Psoas muscle (tissue), 8 donors: ENCODE results near the gene DMXL1. TPM values are rescaled to one million over a fixed set of nuclear protein-coding genes. Genes with fewer than 3 reads are reported as not detected.

ENCODE experiments used
- ATAC-seq, 4 donors: fragments of 200-7000 bp; cut with Tn5 transposase; one replicate each; pipeline ENCODE4 v1.9.1; 2020; ENCODE audit warnings: moderate library complexity in 3 of 4, mild to moderate bottlenecking in 2 of 4
- DNase-seq, 2 donors: peaks; one replicate each; pipeline ENCODE4 v3.0.0-alpha.2; 2020
- H3K27ac ChIP-seq: fragments of 200-600 bp; one replicate; pipeline ENCODE4 v1.8.0; 2022
- H3K27me3 ChIP-seq, 3 donors: fragments of 200-600 bp in 1 of 3; one replicate each; pipeline versions ENCODE4 v1.6.1 to v1.8.0; 2013 to 2022; ENCODE audit warnings: low read length in 2 of 3, mild to moderate bottlenecking in 2 of 3, moderate library complexity in 1 of 3; ENCODE audit not compliant: insufficient read depth in 3 of 3
- H3K36me3 ChIP-seq, 2 donors: fragments of 200-600 bp in 1 of 2; one replicate each; pipeline versions ENCODE4 v1.6.1 to v1.8.0; 2013 to 2022; ENCODE audit warnings: low read depth in 1 of 2, mild to moderate bottlenecking in 1 of 2, moderate library complexity in 1 of 2; ENCODE audit not compliant: insufficient read depth in 1 of 2
- H3K4me1 ChIP-seq: fragments of 200-600 bp; one replicate; pipeline ENCODE4 v1.8.0; 2022
- H3K4me3 ChIP-seq: fragments of 200-600 bp; one replicate; pipeline ENCODE4 v1.8.0; 2022; ENCODE audit warnings: mild to moderate bottlenecking
- H3K9me3 ChIP-seq: fragments of 200-600 bp; one replicate; pipeline ENCODE4 v1.8.0; 2022
- WGBS, 3 donors: extraction: QIAGEN DNeasy Blood & Tissue Kit; methylation state at CpG; one replicate each; pipeline versions ENCODE4 v1.1.6 to v1.1.7; 2013; 5-methylcytosine and 5-hydroxymethylcytosine counted together
- intact Hi-C, 2 donors: fragments of 100-400 bp; cut with DNase I; formaldehyde crosslinking; loops; one replicate each; pipeline versions ENCODE4 v1.11.0 to v1.14.2; 2022
- polyA plus RNA-seq, 3 donors: library from polyadenylated mRNA; stranded (reverse); fragments of 200-250 nt; gene quantifications; one replicate each; pipeline ENCODE4 v1.2.3, GENCODE V29; 2013
- total RNA-seq, 4 donors: library from RNA; stranded (reverse); fragmentation: NEBNext Ultra II Directional in 2 of 4; extraction: Animal tissue kit (Norgen Biotek cat#: 25700) in 2 of 4; gene quantifications; one replicate each; pipeline versions ENCODE4 v1.2.1 to v1.2.4, GENCODE V29; 2021 to 2023
- TF ChIP-seq, protein P1 (sequence below): fragments of 200-600 bp; IDR thresholded peaks from one replicate; pipeline ENCODE4 v1.8.0; 2022; ENCODE audit warnings: antibody characterized with exemption
- donor health status: healthy with polysubstance abuse.
- donor health status: DM: no; HTN: no; CAD: no; lungs with moderate emphysema.
- donor health status: Bipolar disorder and iron deficiency.
- donor health status: healthy.
- donor health status: DM: yes; HTN: yes; CAD: no.
- donor health status: DM: no; HTN: no; CAD: no.
- donor health status: DM: no; HTN: no; CAD: no.
- donor health status: DM: yes; HTN: yes; CAD: no.

The DMXL1 gene
- total and polyA plus RNA-seq, 7 donors, result 5.1 to 21.7 (median 15.7) TPM

DNA sequence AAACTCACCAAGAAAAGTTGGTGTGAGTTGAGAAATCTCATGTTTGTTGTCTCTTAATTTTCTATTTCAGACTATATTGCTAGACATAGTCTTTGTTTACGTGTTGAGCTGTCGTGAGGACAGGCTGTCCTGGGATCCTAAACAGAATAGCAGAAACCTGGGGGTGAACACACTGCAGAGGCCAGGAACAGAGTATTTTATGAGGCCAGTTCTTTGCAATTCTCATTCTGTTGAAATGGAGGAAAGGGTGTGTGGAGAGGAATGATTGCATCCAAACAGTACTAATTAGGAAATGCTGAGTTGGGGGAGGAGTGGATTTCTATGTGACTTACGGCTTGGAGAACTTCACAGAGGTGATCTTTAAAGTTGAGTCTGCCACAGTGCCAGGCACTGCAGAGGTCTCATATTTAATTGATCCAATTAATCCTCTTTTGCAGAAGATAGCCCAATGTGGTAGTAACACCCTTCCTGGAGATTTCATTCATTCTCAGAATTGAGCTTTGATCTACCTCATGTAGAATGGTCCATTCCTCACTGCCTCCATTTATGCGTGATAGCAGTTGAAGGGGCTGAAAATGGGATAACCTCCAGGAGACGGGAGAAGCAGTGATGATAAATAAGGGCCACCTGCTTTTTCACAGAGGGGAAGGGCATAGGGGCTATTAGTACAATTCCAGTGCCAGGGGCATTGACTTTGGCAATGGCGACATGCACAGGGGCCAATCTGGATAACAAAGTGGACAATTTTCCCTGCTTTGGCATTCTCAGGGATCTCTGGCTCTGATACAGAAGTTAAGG lies 200.3 kb downstream of the DMXL1 start:
- no peak for ATAC-seq
- intact Hi-C loops, result loop anchor here in 1 of 2 donors (10.0 kb wide), 1 partner anchor 134 kb away; no protein-coding TSS in a partner anchor
- DNase-seq, result no peak
- no peak overlapping the region for H3K4me3 ChIP-seq
- H3K27ac ChIP-seq, result no peak overlapping the region
- WGBS, 3 donors, result 87 to 93% (median 88%) methylated on average over 6 of the region's 6 CpGs
- TF ChIP-seq, protein P1, sequence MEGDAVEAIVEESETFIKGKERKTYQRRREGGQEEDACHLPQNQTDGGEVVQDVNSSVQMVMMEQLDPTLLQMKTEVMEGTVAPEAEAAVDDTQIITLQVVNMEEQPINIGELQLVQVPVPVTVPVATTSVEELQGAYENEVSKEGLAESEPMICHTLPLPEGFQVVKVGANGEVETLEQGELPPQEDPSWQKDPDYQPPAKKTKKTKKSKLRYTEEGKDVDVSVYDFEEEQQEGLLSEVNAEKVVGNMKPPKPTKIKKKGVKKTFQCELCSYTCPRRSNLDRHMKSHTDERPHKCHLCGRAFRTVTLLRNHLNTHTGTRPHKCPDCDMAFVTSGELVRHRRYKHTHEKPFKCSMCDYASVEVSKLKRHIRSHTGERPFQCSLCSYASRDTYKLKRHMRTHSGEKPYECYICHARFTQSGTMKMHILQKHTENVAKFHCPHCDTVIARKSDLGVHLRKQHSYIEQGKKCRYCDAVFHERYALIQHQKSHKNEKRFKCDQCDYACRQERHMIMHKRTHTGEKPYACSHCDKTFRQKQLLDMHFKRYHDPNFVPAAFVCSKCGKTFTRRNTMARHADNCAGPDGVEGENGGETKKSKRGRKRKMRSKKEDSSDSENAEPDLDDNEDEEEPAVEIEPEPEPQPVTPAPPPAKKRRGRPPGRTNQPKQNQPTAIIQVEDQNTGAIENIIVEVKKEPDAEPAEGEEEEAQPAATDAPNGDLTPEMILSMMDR, result no peak
- H3K9me3 ChIP-seq, result no peaks in the 10 kb centered on the region
- H3K36me3 ChIP-seq, result no peaks in the 10 kb centered on the region
- peaks cover 3% of the 10 kb centered on the region for H3K4me1 ChIP-seq
- no peaks in the 10 kb centered on the region for H3K27me3 ChIP-seq

- H3K27me3 ChIP-seq, result no peaks in the 10 kb centered on the region
- no peaks in the 10 kb centered on the region for H3K9me3 ChIP-seq
- peaks cover 3% of the 10 kb centered on the region for H3K4me1 ChIP-seq
- no peaks in the 10 kb centered on the region for H3K36me3 ChIP-seq
- H3K4me3 ChIP-seq, result no peak overlapping the region
- ATAC-seq (no peak), DNase-seq (no peak)
- H3K27ac ChIP-seq, result no peak overlapping the region
- intact Hi-C loops, result loop anchor here in 1 of 2 donors (10.0 kb wide), 1 partner anchor 133 kb away; no protein-coding TSS in a partner anchor
- TF ChIP-seq, protein P1, result no peak
- WGBS, 3 donors, result 94 to 99% (median 95%) methylated on average over 2 of the region's 2 CpGs
These were observed 201.2 kb downstream of the DMXL1 start for GRCh38 chr5:119271758-119272730.

- H3K27me3 ChIP-seq, result no peaks in the 10 kb centered on the region
- 44 to 58% (median 53%) methylated on average over 9 of the region's 9 CpGs for WGBS, 3 donors
- TF ChIP-seq, protein P1, result no peak
- H3K9me3 ChIP-seq, result no peaks in the 10 kb centered on the region
- intact Hi-C loops, result loop anchor here in 1 of 2 donors (10.0 kb wide), 1 partner anchor 131 kb away; no protein-coding TSS in a partner anchor
- H3K4me1 ChIP-seq, result no peaks in the 10 kb centered on the region
- H3K27ac ChIP-seq, result no peak overlapping the region
- DNase-seq, result peak in 1 of 2 donors; percentile 17
- H3K4me3 ChIP-seq, result no peak overlapping the region
- no peak for ATAC-seq
- no peaks in the 10 kb centered on the region for H3K36me3 ChIP-seq
These were observed 202.5 kb downstream of the DMXL1 start for GRCh38 chr5:119273391-119273839.

DNA sequence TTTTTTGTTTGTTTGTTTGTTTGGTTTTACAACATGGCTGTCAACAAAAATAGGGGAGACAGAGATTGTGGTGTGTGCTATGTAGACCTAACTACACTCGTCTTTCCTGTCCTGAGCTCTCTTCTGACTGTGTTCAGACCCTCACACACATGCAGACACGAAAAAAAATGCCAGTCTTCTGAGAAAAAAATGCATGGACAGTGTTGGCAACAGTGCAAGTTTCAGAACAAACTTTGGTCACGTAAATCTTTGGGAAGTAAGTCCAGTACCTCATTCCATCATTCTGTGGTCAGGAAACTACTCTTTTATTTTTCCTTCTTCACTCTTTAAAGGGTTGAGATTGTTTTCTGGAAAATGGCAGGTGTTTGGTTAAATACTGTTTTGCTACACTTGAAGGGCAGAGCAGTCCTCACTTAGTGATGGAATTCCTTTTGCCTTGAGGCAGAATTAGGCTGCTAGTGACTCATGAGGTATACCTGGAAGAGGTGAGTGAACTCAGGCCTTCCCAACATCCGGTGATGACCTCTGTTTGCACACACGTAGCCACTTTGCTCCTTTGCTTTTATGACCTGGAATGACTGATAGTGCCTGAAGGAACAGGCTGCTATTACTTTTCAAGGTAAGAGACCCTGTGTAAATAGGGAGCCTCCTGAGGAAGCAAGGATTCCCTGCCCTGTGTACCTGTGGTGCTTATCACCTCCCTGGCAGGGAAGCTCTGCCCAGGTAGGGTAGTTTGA lies 203.3 kb downstream of the DMXL1 start:
- 72 to 77% (median 74%) methylated on average over 5 of the region's 5 CpGs for WGBS, 3 donors
- TF ChIP-seq, protein P1, result no peak
- DNase-seq (no peak), ATAC-seq (no peak)
- H3K27me3 ChIP-seq, result no peaks in the 10 kb centered on the region
- no peaks in the 10 kb centered on the region for H3K9me3 ChIP-seq
- H3K36me3 ChIP-seq, result no peaks in the 10 kb centered on the region
- intact Hi-C loops, result loop anchor here in 1 of 2 donors (10.0 kb wide), 1 partner anchor 131 kb away; no protein-coding TSS in a partner anchor
- no peak overlapping the region for H3K27ac ChIP-seq
- H3K4me3 ChIP-seq, result no peak overlapping the region
- no peaks in the 10 kb centered on the region for H3K4me1 ChIP-seq
